GM12878 (cell line): ENCODE data around the gene MAGI2. TPM values are rescaled to one million over a fixed set of nuclear protein-coding genes. Genes with fewer than 3 reads are reported as not detected.

Source experiments
- ATAC-seq: fragments of 200-7000 bp; cut with Tn5 transposase; 3 replicates; pipeline ENCODE4 v1.9.1; 2020; ENCODE audit warnings: mild to moderate bottlenecking, moderate library complexity
- BruUV-seq: library from RNA; stranded (reverse); fragments of 400-500 nt; replicated peaks from 2 replicates; lab custom pipeline; 2021; lab: Mats Ljungman, UMichigan
- CTCF ChIA-PET: fragments of 300-600 bp; sonication (Branson Sonifier 250); formaldehyde crosslinking; extraction: SDS; loops from one replicate; lab custom pipeline; 2021; ENCODE audit warnings: inconsistent platforms; lab: Yijun Ruan, JAX
- POLR2A ChIA-PET: fragments of 350-600 bp; formaldehyde crosslinking; extraction: SDS; loops from one replicate; lab custom pipeline; 2021; ENCODE audit warnings: inconsistent platforms; lab: Charles Lee
- RAD21 ChIA-PET: fragments of 300-600 bp; sonication (Branson Sonifier 250); formaldehyde crosslinking; loops from one replicate; lab custom pipeline; 2023; ENCODE audit warnings: antibody characterized with exemption; ENCODE audit not compliant: unreplicated experiment; lab: Charles Lee
- SMC1A ChIA-PET: fragments of 300-600 bp; sonication (Branson Sonifier 250); formaldehyde crosslinking; loops from one replicate; lab custom pipeline; 2023; ENCODE audit not compliant: unreplicated experiment, uncharacterized antibody; lab: Charles Lee
- DNase-seq: peaks from one replicate; pipeline ENCODE4 v3.0.0-alpha.2; 2011; ENCODE audit warnings: low read depth, low spot score
- FAIRE-seq: peaks from 3 replicates; lab custom pipeline; 2011; peaks lifted over from hg19 to GRCh38; lab: Jason Lieb, UNC
- H2AFZ ChIP-seq: 2 replicates; pipeline ENCODE4 v1.6.0; 2011; ENCODE audit warnings: low read depth, low read length, control low read depth; ENCODE audit not compliant: control insufficient read depth
- H3K27ac ChIP-seq: 2 replicates; pipeline ENCODE4 v1.5.1; 2011; ENCODE audit warnings: control low read depth; ENCODE audit not compliant: control insufficient read depth, insufficient read depth
- H3K27me3 ChIP-seq, 2 experiments: replicated peaks in 1 of 2; 2 replicates each; pipeline versions ENCODE4 v1.6.0 to v1.6.1; 2011; ENCODE audit warnings: low read length in 1 of 2; ENCODE audit not compliant: control insufficient read depth in 2 of 2, insufficient read depth in 2 of 2
- H3K36me3 ChIP-seq, 2 experiments: 2 replicates each; pipeline ENCODE4 v1.5.1; 2011; ENCODE audit warnings: low read length in 1 of 2; ENCODE audit not compliant: control insufficient read depth in 2 of 2, insufficient read depth in 2 of 2
- H3K4me1 ChIP-seq: 2 replicates; pipeline ENCODE4 v1.6.1; 2011; ENCODE audit warnings: mild to moderate bottlenecking, low read length, moderate library complexity, mixed read lengths; ENCODE audit not compliant: control insufficient read depth, insufficient read depth
- H3K4me2 ChIP-seq: 2 replicates; pipeline ENCODE4 v1.6.0; 2011; ENCODE audit warnings: control low read depth; ENCODE audit not compliant: control insufficient read depth, insufficient read depth
- H3K4me3 ChIP-seq: fragments of 200-600 bp; sonication (generic); 2 replicates; pipeline ENCODE4 v1.5.1; 2016
- H3K79me2 ChIP-seq: 2 replicates; pipeline ENCODE4 v1.6.0; 2011; ENCODE audit warnings: low read length; ENCODE audit not compliant: control insufficient read depth, insufficient read depth
- H3K9ac ChIP-seq: 2 replicates; pipeline ENCODE4 v1.8.0; 2011; ENCODE audit warnings: low read length, control low read depth, mixed read lengths; ENCODE audit not compliant: control insufficient read depth, insufficient read depth
- H3K9me3 ChIP-seq: replicated peaks from 3 replicates; pipeline ENCODE4 v1.5.1; 2011; ENCODE audit warnings: mild to moderate bottlenecking, low read length; ENCODE audit not compliant: control insufficient read depth, insufficient read depth
- H4K20me1 ChIP-seq: 2 replicates; pipeline ENCODE4 v1.6.0; 2011; ENCODE audit not compliant: control insufficient read depth, insufficient read depth
- BHLHE40 ChIP-seq, 2 experiments: fragments of 450-650 bp in 1 of 2; IDR thresholded peaks; 2 replicates each; pipeline ENCODE4 v1.6.1; 2011 to 2017; ENCODE audit warnings: low read depth in 2 of 2, borderline replicate concordance in 1 of 2, improper control_type of control experiment in 1 of 2, low read length in 1 of 2, mild to moderate bottlenecking in 1 of 2
- CREB1 ChIP-seq: IDR thresholded peaks from 2 replicates; pipeline ENCODE4 v1.6.1; 2012; ENCODE audit warnings: low read depth, mild to moderate bottlenecking, inconsistent platforms
- HDAC6 ChIP-seq: fragments of 200-600 bp; sonication (generic); IDR thresholded peaks from one replicate; pipeline ENCODE4 v1.8.0; 2017; ENCODE audit warnings: antibody characterized with exemption; ENCODE audit not compliant: unreplicated experiment
- POLR2AphosphoS2 ChIP-seq: IDR thresholded peaks from 2 replicates; pipeline ENCODE4 v1.6.1; 2011; ENCODE audit warnings: low read depth, mild to moderate bottlenecking, low read length, improper control_type of control experiment, moderate library complexity
- RB1 ChIP-seq: fragments of 450-650 bp; formaldehyde crosslinking; IDR thresholded peaks from 2 replicates; pipeline ENCODE4 v1.6.1; 2017; ENCODE audit warnings: mild to moderate bottlenecking, borderline replicate concordance
- RFX5 ChIP-seq: IDR thresholded peaks from 2 replicates; pipeline ENCODE4 v1.6.1; 2011; ENCODE audit warnings: low read depth, low read length, improper control_type of control experiment
- TAF1 ChIP-seq: IDR thresholded peaks from 2 replicates; pipeline ENCODE4 v1.6.1; 2011; ENCODE audit warnings: mild to moderate bottlenecking, low read depth, low read length, borderline replicate concordance
- ZNF384 ChIP-seq: IDR thresholded peaks from 2 replicates; pipeline ENCODE4 v1.6.1; 2012; ENCODE audit warnings: low read depth, mild to moderate bottlenecking, low read length, improper control_type of control experiment, borderline replicate concordance
- WGBS: methylation state at CpG from one replicate; pipeline ENCODE4 v1.1.6; 2016; ENCODE audit warnings: low lambda C conversion rate; ENCODE audit not compliant: insufficient replicate concordance, insufficient coverage; ENCODE audit errors: missing lambda C conversion rate; 5-methylcytosine and 5-hydroxymethylcytosine counted together
- in situ Hi-C: fragments of 300-500 bp; cut with MboI; formaldehyde crosslinking; loops from 9 replicates; pipeline ENCODE4 v1.14.3; 2018; ENCODE audit warnings: mixed read lengths
- intact Hi-C: fragments of 100-400 bp; cut with micrococcal nuclease; formaldehyde crosslinking; loops from one replicate; pipeline ENCODE4 v1.14.2; 2022; ENCODE audit not compliant: unreplicated experiment
- polyA plus RNA-seq, 11 experiments: library from polyadenylated mRNA; depleted of rRNA in 4 of 11; unstranded in 6 of 11; stranded (reverse) in 5 of 11; fragments of >200 nt; fragmentation: Nextera tagmentation in 4 of 11; fragmentation: Illumina TruSeq in 1 of 11; extraction: Ambion mirVana in 4 of 11; extraction: Trizol in 1 of 11; gene quantifications; 1 replicate in 1 of 11; 2 replicates in 10 of 11; pipeline versions ENCODE4 v1.2.1 to v1.2.3, GENCODE V29; 2011 to 2016; ENCODE audit warnings: inconsistent platforms in 2 of 11, missing spikeins in 2 of 11, low read depth in 1 of 11
- total RNA-seq, 4 experiments: library from RNA; depleted of rRNA in 3 of 4; stranded (reverse); fragments of >200 nt in 3 of 4; fragmentation: Illumina TruSeq in 1 of 4; extraction: Trizol in 1 of 4; gene quantifications; 2 replicates each; pipeline versions ENCODE4 v1.2.1 to v1.2.3, GENCODE V29; 2013 to 2021
- TF ChIP-seq, protein P1 (sequence below): IDR thresholded peaks from 2 replicates; pipeline ENCODE4 v1.6.1; 2012; ENCODE audit warnings: improper control_type of control experiment, low read depth, low read length; ENCODE audit not compliant: insufficient replicate concordance
- TF ChIP-seq, protein P2 (sequence below): fragments of 450-650 bp; IDR thresholded peaks from 2 replicates; pipeline ENCODE4 v1.6.1; 2017; ENCODE audit warnings: borderline replicate concordance

MAGI2 gene
- total and polyA plus RNA-seq, 10 of the 15 experiments (the other 5 are each of a cell fraction or from before 2014, with no cell fraction given): 0.01 to 0.31 (median 0.05) TPM; not detected in 2

DNA sequence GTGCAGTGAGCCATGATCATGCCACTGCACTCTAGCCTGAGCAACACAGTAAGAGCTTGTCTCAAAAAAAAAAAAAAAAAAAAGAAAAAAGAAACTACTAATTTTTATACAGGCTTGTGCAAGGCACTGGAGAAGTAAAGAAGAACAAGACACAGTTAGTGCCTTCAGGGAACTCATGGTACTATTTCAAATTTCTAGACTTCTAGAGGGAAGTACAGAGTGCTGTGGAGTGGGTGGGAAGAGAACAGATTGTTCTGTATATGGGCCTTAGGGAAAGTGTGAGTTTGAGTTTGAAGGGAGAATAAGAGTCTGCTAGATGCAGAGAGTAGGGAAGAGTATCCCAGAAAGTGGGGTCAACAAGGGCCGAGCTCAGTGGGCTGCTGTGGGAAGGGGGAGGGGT, 1420.1 kb downstream of the MAGI2 start:
- no peaks in the 10 kb centered on the region for H3K79me2 ChIP-seq
- POLR2A ChIA-PET: no interaction called here
- FAIRE-seq: no peak
- intact Hi-C loops: no loop called here
- TF ChIP-seq POLR2AphosphoS2 (no peak), CREB1 (no peak), ZNF384 (no peak), HDAC6 (no peak), BHLHE40 (IDR thresholded peaks at IDR 0.05; ENCODE audit: borderline replicate concordance in 1 of 2, low read depth in 2 of 2, low read length in 1 of 2) (no peak), RFX5 (no peak), TAF1 (no peak), RB1 (no peak)
- TF ChIP-seq, protein P1, sequence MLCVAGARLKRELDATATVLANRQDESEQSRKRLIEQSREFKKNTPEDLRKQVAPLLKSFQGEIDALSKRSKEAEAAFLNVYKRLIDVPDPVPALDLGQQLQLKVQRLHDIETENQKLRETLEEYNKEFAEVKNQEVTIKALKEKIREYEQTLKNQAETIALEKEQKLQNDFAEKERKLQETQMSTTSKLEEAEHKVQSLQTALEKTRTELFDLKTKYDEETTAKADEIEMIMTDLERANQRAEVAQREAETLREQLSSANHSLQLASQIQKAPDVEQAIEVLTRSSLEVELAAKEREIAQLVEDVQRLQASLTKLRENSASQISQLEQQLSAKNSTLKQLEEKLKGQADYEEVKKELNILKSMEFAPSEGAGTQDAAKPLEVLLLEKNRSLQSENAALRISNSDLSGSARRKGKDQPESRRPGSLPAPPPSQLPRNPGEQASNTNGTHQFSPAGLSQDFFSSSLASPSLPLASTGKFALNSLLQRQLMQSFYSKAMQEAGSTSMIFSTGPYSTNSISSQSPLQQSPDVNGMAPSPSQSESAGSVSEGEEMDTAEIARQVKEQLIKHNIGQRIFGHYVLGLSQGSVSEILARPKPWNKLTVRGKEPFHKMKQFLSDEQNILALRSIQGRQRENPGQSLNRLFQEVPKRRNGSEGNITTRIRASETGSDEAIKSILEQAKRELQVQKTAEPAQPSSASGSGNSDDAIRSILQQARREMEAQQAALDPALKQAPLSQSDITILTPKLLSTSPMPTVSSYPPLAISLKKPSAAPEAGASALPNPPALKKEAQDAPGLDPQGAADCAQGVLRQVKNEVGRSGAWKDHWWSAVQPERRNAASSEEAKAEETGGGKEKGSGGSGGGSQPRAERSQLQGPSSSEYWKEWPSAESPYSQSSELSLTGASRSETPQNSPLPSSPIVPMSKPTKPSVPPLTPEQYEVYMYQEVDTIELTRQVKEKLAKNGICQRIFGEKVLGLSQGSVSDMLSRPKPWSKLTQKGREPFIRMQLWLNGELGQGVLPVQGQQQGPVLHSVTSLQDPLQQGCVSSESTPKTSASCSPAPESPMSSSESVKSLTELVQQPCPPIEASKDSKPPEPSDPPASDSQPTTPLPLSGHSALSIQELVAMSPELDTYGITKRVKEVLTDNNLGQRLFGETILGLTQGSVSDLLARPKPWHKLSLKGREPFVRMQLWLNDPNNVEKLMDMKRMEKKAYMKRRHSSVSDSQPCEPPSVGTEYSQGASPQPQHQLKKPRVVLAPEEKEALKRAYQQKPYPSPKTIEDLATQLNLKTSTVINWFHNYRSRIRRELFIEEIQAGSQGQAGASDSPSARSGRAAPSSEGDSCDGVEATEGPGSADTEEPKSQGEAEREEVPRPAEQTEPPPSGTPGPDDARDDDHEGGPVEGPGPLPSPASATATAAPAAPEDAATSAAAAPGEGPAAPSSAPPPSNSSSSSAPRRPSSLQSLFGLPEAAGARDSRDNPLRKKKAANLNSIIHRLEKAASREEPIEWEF: no peak
- TF ChIP-seq, protein P2, sequence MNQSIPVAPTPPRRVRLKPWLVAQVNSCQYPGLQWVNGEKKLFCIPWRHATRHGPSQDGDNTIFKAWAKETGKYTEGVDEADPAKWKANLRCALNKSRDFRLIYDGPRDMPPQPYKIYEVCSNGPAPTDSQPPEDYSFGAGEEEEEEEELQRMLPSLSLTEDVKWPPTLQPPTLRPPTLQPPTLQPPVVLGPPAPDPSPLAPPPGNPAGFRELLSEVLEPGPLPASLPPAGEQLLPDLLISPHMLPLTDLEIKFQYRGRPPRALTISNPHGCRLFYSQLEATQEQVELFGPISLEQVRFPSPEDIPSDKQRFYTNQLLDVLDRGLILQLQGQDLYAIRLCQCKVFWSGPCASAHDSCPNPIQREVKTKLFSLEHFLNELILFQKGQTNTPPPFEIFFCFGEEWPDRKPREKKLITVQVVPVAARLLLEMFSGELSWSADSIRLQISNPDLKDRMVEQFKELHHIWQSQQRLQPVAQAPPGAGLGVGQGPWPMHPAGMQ: no peak
- TF ChIP-seq, all 136 proteins: peak for 0
- no peak for DNase-seq
- in situ Hi-C loops: loop anchor here (10.0 kb wide), 1 partner anchor 369 kb away; no protein-coding TSS in a partner anchor
- Histone ChIP-seq H3K4me2 (no peak overlapping the region), H2AFZ (no peak overlapping the region), H3K4me3 (no peak overlapping the region), H3K4me1 (no peaks in the 10 kb centered on the region), H3K27me3 (no peaks in the 10 kb centered on the region), H3K9ac (no peak overlapping the region), H3K9me3 (no peaks in the 10 kb centered on the region), H3K27ac (no peak overlapping the region), H3K36me3 (no peaks in the 10 kb centered on the region), H4K20me1 (no peaks in the 10 kb centered on the region)
- ATAC-seq: no peak
- WGBS: 0% methylated on average over 1 of the region's 1 CpG
- CTCF ChIA-PET: interaction anchor here (1.6 kb wide), 1 partner anchor 13 kb away, joined by 11 read pairs; no protein-coding TSS in a partner anchor
- SMC1A ChIA-PET: interaction anchor here (0.8 to 1.2 kb wide), 2 partner anchors 9 to 15 kb away, joined by 3 read pairs; no protein-coding TSS in a partner anchor
- RAD21 ChIA-PET: no interaction called here
- no TSS peak for BruUV-seq
